Measurements from ENCODE around the gene DAB2IP. TPM values are rescaled to one million over a fixed set of nuclear protein-coding genes. Genes with fewer than 3 reads are reported as not detected.

The DAB2IP gene
- total and polyA plus RNA-seq, 2 of the 4 experiments (the other 2 are of a cell fraction) = 5.6 to 17.2 TPM

GRCh38 chr9:121814594-121814993 lies 163.2 kb downstream of the DAB2IP start:
- Histone ChIP-seq H3K14ac (replicated peaks; ENCODE audit: low read depth, low read length) (no peak overlapping the region), H3K79me1 (ENCODE audit: low read depth in 1 of 2, low read length in 2 of 2) (no peaks in the 10 kb centered on the region), H3K9ac (ENCODE audit: low read depth, low read length) (no peak overlapping the region), H4K91ac (ENCODE audit: insufficient read depth, low read depth, low read length) (no peak overlapping the region), H3K9me1 (ENCODE audit: insufficient read depth, low read length) (no peaks in the 10 kb centered on the region; the same call in 1 of the 2 replicates), H3K27ac (ENCODE audit: insufficient read depth, low read length) (no peak overlapping the region), H2BK120ac (ENCODE audit: low read depth, low read length) (no peak overlapping the region), H2BK20ac (ENCODE audit: low read depth, low read length) (no peak overlapping the region), H3K4me2 (ENCODE audit: low read depth, low read length) (no peak overlapping the region), H2AK5ac (ENCODE audit: low read depth, low read length) (no peak overlapping the region), H3K27me3 (ENCODE audit: control insufficient read depth, insufficient read depth, low read length) (peaks cover 13% of the 10 kb centered on the region; the same call in 1 of the 2 replicates), H3K4me1 (ENCODE audit: control insufficient read depth, insufficient read depth, low read length) (peaks cover 3% of the 10 kb centered on the region; the same call in 1 of the 2 replicates), H3K4ac (ENCODE audit: low read depth, low read length) (no peak overlapping the region), H2AK9ac (replicated peaks; ENCODE audit: low read depth, low read length, poor library complexity) (peak overlapping the region; percentile 53), H2BK15ac (ENCODE audit: low read depth, low read length) (no peak overlapping the region), H4K5ac (ENCODE audit: low read depth, low read length) (no peak overlapping the region), H2BK5ac (ENCODE audit: low read depth, low read length, poor library complexity, severe bottlenecking) (no peak overlapping the region), H3K4me3 (ENCODE audit: insufficient read depth, low read depth, low read length) (no peak overlapping the region), H4K8ac (ENCODE audit: low read depth in 2 of 2, low read length in 2 of 2) (no peak overlapping the region), H2AFZ (replicated peaks; ENCODE audit: low read length, poor library complexity) (peak overlapping the region; percentile 10), H3K36me3 (ENCODE audit: control insufficient read depth, insufficient read depth, low read length) (no peaks in the 10 kb centered on the region), H3K56ac (ENCODE audit: extremely low read depth, insufficient read depth, low read length) (no peak overlapping the region), H4K20me1 (ENCODE audit: insufficient read depth, low read length) (no peaks in the 10 kb centered on the region), H3K9me3 (ENCODE audit: control insufficient read depth, insufficient read depth, low read length) (no peaks in the 10 kb centered on the region), H3K18ac (ENCODE audit: low read depth, low read length) (no peak overlapping the region), H3K23ac (ENCODE audit: low read depth, low read length) (no peak overlapping the region)
- BruUV-seq (replicated peaks) = no TSS peak
- no peak for DNase-seq
- POLR2A ChIA-PET (ENCODE audit: unreplicated experiment) = no interaction called here
- CTCF ChIA-PET = no interaction called here
- ATAC-seq (ENCODE audit: low read depth) = no peak
- 80% methylated on average over 1 of the region's 11 CpGs; no CpG with 5 or more reads in 1 of the 2 experiments for whole genome bisulfite sequencing, 2 experiments (ENCODE audit: extremely low coverage in 2 of 2, insufficient read length in 1 of 2)
- TF ChIP-seq RCOR1 (IDR thresholded peaks at IDR 0.05; ENCODE audit: insufficient replicate concordance, low read length) = no peak
- no peak for TF ChIP-seq FOS (IDR thresholded peaks at IDR 0.05; ENCODE audit: low read depth, low read length)
- TF ChIP-seq POLR2A (IDR thresholded peaks at IDR 0.05; ENCODE audit: low read depth, low read length) = no peak
- TF ChIP-seq RFX5 (IDR thresholded peaks at IDR 0.05; ENCODE audit: low read depth, low read length) = no peak
- no peak for TF ChIP-seq MXI1 (IDR thresholded peaks at IDR 0.05; ENCODE audit: borderline replicate concordance, low read depth, low read length)
- no peak for TF ChIP-seq CEBPB (IDR thresholded peaks at IDR 0.05; ENCODE audit: low read depth, low read length)
- TF ChIP-seq RAD21 (IDR thresholded peaks at IDR 0.05; ENCODE audit: low read length) = no peak
- no peak for TF ChIP-seq USF2 (IDR thresholded peaks at IDR 0.05; ENCODE audit: low read depth, low read length)
- TF ChIP-seq CTCF (conservative IDR thresholded peaks at IDR 0.05; ENCODE audit: low read depth, low read length) = no peak
- no peak for TF ChIP-seq MAZ (IDR thresholded peaks at IDR 0.05; ENCODE audit: borderline replicate concordance, low read depth, low read length)
- TF ChIP-seq SMC3 (IDR thresholded peaks at IDR 0.05; ENCODE audit: low read depth, low read length) = no peak
- no peak for TF ChIP-seq BHLHE40 (IDR thresholded peaks at IDR 0.05; ENCODE audit: low read depth, low read length)
- in situ Hi-C loops (cut with MboI; ENCODE audit: low sequenced_read_pairs) = no loop called here
- dilution Hi-C loops (cut with HindIII; ENCODE audit: low sequenced_read_pairs, unreplicated experiment) = no loop called here
- intact Hi-C loops (cut with micrococcal nuclease) = no loop called here
